Hindlimb muscle (tissue), 1 donor: ENCODE data around the gene FAM53C. TPM values are rescaled to one million over a fixed set of nuclear protein-coding genes. Genes with fewer than 3 reads are reported as not detected.
"Not testable (repeated sequence)": the region's sequence is repeated elsewhere in the genome, so short reads cannot be mapped to it uniquely, and the experiment has no call there.

Source experiments
- DNase-seq: peaks from one replicate; pipeline ENCODE4 v3.0.0-alpha.2; 2013
- polyA plus RNA-seq: library from polyadenylated mRNA; unstranded; fragments of 120-200 nt; gene quantifications from one replicate; pipeline ENCODE4 v1.2.1, GENCODE V29; 2013; ENCODE audit not compliant: insufficient read length

The FAM53C gene
- 42.4 TPM for polyA plus RNA-seq

DNA sequence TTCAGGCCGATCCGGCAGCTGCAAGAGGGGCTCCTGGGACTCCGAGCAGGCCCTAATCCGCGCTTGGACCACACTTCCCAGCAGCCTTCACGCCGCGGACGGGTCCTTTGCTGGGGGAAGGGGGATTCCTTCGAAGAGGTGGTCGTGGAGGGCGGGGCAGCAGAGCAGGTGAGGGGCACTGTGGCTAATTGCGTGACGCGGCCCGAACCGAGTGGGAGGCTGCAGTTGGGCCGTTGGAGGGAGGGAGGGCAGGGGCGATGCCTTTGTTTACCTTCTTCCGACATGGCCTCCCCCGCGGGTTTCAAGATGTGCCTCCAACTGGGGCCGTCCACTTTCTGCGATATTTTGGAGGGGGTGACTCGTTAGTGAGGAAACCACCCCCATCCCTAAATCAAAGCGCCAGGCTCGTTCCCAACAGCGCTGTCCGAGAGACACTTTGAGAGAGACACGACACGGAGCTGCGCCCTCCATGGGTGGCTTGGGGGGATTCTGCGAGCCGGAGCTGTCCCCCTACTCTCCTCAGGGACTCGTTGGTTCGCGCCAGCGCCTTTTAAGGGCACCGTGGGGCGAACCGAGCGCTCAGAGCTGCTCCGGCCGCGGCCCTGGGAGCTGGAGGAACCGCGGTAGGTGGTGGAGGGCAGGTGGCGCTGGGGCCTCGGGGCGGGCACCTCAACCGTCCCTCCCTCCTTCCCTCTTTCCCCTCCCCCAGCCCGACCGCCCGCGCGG lies at the start of gene FAM53C:
Gene FAM53C, plus strand, starts transcription at position 582 of the 726 bp plus-strand sequence. CDS start 3,070 bp downstream, outside the sequence.
- DNase-seq, result peak; percentile 95

GRCh38 chr5:138289296-138289695 lies 48.8 kb upstream of the FAM53C start:
- DNase-seq, result no peak

- DNase-seq, result no peak
Observed at GRCh38 chr5:138303372-138303771, 34.7 kb upstream of the FAM53C start.

DNA sequence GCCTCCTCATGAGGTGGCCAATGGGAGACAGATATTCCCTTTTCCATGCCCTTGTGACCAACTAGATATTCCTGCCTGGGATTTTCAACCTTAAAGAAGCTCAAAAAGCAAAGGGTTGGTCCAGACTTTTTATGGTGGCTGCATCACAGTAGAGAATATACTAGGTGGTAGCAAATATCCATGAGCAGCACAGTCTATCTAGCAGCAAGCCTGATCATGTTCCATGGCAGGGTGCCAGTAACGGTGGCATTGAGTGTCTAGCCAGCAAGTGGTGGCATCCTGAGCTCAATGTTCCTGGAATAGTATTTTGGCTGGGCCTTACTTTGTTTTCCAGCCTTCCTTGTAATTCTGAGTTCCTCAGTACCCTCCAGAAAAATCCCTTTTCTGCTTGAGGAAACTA lies 32.3 kb upstream of the FAM53C start:
- peak; percentile 8 for DNase-seq

DNA sequence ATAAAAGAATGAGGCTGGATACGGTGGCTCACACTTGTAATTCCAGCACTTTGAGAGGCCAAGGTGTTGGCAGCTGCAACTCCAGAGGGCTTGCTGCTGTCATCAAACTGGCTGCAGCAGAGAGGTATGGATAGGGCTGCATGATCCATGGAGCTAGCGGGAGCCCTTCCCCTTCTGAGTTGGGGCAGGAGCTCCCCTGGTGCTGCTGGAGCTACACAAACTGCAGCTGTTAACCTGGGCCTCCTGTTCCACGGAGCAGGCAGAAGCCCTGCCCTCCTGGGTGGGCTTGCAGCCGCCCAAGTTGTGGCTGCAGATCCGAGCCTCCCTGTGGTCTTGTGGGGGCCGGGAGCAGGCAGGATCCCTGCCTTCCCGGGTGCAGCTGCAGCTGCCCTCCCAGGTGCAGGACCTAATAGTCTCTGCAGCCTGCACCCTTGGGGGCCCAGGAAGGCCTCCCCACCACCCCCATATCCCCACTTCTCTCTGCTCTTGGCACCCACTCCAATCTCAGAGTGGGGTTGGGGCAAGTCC lies 22.3 kb upstream of the FAM53C start:
- DNase-seq, result no peak

DNA sequence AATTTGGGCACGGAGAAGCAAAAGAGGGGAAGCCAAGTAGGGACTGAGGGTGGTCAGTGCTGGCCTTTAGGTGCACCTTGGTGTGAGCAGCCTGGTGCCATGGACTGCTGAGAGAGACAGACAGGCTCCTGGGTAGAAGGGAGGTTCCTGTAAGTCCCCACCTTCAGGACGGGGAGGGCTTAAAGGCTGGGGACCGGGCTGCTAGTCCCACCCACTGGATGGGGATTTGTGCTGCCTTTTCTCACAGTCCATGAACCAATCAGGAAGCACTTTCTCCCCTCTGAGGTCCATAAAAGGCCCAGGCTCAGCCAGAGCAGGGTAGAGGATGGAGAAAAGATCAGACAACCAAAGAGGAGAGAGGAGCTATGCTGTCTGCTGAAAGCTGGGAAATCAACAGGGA lies 21.7 kb upstream of the FAM53C start:
- no peak for DNase-seq

DNA sequence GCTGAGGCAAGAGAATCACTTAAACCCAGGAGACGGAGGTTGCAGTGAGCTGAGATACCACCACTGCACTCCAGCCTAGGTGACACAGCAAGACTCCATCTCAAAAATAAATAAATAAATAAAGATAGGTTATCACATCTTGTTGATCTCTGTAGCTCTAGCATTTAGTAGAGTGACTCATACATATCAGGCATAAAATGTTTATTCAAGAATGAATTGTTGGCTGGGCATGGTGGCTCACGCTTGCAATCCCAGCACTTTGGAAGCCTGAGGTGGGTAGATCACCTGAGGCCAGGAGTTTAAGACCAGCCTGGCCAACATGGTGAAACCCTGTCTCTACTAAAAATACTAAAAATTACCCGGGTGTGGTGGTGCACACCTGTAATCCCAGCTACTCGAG lies 19.9 kb upstream of the FAM53C start:
- not testable (repeated sequence) for DNase-seq

DNA sequence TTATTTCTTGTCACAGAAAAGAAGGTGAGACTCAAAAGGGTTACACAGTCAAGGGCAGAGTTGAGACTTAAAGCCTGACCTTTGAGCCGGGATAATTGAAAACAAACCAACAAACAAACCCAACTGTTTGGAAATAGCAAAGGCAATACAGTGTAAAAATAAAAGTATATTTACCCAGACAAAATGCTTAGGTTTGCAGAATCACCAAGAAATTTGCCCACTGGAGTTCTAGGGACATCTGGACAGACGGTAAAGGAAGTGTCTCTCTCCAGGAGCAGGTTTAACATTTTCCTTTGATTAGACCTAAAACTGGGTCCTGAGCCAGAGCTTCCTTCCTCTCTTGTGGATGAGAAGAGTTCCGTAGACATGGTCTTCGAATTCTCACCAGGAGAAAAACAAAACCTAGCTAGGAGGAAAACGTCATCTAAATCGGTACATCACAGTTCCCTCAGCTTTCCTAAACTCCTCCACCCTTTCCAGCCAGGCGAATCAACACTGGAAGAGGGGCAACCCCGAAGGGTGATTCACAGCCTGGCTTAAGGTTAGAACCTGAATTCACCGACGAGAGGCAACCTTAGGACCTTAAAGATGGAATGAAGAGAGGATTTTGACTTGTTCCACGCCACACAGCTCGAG lies 7.1 kb upstream of the FAM53C start:
- no peak for DNase-seq

- peak; percentile 98 for DNase-seq
Observed at GRCh38 chr5:138331449-138332368, 6.4 kb upstream of the FAM53C start, which contains the start of gene CDC25C. TSS of gene CDC25C (minus strand) at chr5:138331804. CDS start at chr5:138331180, 624 bp downstream.

DNA sequence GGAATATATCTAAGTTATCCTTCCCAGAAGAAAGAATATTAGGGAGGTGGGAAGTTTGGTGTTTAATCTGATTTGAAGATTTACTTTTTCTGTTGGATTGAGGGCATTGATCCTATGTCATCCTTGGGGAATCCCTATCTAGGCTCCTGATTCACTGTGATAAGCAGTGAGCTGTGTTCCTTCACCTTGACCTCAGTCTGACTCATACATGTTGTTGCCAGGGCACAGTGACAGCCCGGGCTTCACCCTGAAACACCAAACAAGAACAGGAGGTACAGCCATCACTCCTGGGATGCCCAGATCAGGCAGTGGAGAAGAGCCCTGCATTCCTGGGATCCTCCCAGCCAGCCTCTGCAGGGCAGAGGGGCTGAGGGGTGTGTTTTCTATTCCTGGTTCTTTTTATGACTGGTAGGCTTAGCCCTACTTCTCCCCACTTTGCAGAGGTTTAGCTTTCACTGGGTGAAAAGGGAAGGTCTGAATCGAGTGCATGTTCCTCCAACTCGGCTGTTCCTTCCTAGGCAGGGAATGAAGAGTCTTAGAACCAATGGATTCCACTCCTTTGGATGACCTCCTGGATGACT lies 3.1 kb upstream of the FAM53C start:
- DNase-seq, result no peak

DNA sequence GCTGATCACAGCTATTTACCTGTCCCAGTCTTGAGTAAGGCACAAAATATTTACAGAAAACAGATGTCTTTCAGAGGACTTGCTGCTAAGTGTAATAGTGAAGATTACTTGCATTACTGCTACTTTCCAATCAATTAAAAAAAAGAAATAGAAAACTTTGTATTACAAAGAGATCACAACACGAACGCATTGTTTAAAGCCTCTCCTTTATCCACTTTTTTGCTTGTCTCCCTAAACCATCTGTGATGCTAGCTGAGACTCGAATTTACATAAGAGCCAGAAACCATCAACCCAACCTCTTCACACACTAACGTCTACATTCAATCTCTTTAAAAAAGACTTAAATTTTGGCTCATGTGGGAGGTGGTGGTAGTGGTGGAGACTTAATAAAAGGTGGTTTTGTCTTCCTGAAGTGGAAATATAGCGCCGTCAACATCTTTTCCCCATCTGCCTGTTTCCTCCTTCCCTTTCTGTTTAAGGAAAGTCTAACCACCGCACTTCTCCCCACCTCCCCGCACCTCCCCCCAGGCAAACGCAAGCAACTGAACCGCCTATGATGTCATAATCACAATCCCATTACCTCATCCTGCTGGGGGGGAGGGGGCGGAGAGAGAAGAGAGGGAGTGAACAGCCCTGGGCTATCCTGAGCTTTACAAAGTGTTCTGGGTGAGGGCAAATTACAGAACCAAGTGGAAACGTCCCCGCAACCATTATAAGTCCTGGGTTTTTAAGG lies 948 bp upstream of the FAM53C start:
- DNase-seq, result no peak

DNA sequence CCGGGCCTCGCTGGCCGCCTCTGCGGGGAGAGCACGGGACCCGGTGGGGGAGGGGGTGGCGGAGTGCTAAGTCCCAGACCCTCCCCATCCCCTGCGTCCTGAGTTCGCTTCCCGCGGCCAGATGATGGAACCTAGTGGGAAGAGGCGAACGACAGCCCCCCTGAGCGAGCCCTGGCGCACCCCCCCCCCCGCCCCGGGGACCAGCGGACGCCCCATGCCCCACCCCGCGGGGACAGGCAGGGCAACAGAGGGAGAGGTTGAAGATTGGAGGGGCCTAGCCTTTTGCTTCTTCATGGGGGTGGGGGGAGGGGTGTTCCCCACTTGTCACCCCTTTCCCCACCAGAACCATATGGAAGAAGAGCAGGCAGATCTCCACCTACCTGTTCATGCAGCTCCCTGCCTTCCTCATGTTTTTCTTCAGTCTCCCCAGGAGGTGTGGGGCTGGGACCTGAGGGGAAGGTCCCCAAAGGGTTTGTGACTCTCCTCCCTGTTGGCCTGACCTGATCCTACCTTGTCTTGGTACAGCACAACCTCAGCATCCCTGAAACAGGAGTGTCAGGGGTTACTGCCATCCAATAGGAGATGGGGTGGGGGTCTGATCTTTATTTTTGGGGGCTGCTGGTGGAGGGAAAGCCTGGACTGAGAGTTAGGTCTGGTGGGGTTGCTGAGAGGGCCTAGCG lies 485 bp downstream of the FAM53C start:
- no peak for DNase-seq

DNA sequence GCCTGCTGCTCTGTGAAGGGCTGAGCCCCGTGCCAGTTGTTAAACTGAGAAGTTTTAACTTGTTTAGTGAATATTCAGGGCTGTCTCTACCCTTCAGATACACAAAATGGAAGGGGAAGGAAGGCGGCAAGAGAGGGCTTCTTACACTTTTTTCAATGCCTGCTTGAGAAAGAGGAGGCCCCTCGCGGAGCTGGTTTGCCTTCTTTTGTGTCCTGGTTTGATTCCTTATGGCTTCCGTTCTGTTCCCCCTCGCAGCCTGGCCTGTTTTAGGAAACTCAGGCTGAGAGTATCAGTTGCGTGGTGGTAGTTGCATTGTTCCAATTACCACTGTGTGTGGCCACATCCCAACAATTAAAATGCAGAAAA lies 1.0 kb downstream of the FAM53C start:
- peak; percentile 36 for DNase-seq

DNA sequence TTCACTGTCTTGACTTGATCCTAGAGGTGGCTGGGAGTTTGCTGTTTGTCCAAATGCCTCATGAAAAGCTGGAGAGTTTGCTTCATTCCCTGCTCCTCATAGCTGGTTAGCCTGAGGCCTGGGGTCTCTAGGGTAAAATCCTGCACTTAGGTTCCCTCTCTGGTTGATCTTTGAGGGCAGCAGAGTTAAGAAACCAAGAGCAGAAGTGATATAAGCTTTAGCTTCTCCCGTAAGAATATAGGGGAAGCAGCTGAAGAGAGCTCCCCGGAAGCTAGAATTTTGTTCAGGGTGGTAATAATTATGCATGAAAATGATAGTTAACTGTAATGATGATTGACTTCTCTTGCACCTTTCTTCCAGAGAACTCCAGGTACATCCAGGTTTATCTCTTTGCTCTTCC lies 1.4 kb downstream of the FAM53C start:
- no peak for DNase-seq

DNA sequence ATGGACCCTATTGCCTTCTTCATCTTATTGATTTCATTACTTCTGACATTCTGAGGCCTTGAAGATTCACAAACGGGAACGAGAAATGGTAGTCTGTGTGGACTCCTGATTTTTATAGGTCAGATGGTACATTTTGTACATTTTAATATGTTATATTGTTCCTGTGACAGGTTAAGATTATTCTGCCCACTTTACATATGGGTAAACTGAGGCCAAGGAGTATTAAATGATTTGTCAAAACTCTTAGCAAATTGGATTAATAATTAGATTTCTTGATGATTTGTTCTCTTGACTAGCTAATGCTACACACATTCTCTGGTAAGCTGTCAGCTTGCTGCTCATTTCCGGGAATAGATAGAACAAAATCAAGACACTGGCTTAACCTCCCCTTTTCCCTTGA lies 1.9 kb downstream of the FAM53C start:
- DNase-seq, result no peak

GRCh38 chr5:138344887-138345622 lies 7.0 kb downstream of the FAM53C start:
- no peak for DNase-seq

GRCh38 chr5:138346889-138347288 lies 8.8 kb downstream of the FAM53C start:
- no peak for DNase-seq

DNA sequence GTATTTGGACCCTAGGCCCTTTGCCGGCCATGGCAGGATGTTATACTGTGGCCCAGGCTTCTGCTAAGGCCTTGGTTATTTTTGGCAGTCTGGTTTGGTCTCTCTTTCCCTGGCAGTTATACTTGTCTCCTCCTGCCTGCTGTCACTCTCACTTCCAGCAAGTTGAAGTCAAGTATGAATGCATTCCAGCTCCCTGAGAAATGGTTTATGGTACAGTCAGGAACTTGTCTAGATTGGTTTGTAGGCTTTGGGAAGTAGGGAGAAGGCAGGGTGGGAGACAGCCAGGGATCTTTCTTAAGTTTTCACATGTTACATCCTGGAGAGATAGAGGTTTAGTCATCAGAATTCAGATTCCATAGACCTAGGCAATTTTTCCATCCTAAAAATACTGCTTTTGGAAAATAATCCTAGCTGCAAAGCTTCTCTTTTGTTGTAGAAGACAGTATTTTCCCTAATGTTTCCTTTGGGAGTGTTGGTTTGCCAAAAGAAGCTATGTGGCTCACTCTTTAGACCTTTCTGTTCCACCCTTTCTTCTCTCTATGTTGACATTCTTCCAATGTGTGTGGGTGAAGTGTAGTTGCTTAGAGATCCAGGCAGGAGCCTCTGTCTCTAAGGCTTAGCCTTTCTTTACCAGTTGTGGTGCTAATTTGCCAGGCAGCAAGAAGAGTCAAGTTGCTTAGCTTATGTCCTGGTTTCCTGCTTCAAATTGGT lies 11.9 kb downstream of the FAM53C start:
- no peak for DNase-seq

GRCh38 chr5:138350563-138350890 lies 12.5 kb downstream of the FAM53C start:
- no peak for DNase-seq

- DNase-seq, result no peak
Observed at GRCh38 chr5:138351056-138351455, 13.0 kb downstream of the FAM53C start.
